ENCODE data around the gene CREB5.
"Not testable (repeated sequence)": the region's sequence is repeated elsewhere in the genome, so short reads cannot be mapped to it uniquely, and the experiment has no call there.

The CREB5 gene

GRCh38 chr7:28582226-28582625 lies 169.9 kb downstream of the CREB5 start:
- DNase-seq (ENCODE audit: low spot score): no peak

GRCh38 chr7:28584235-28584634 lies 171.9 kb downstream of the CREB5 start:
- DNase-seq (ENCODE audit: low spot score): no peak

GRCh38 chr7:28586736-28587135 lies 174.4 kb downstream of the CREB5 start:
- DNase-seq (ENCODE audit: low spot score): no peak

GRCh38 chr7:28587211-28587610 lies 174.9 kb downstream of the CREB5 start:
- DNase-seq (ENCODE audit: low spot score): no peak

- no peak for DNase-seq (ENCODE audit: low spot score)
These were observed 176.3 kb downstream of the CREB5 start for GRCh38 chr7:28588602-28589001.

- no peak for DNase-seq (ENCODE audit: low spot score)
These were observed 178.8 kb downstream of the CREB5 start for GRCh38 chr7:28591041-28591674.

GRCh38 chr7:28591725-28592349 lies 179.5 kb downstream of the CREB5 start:
- DNase-seq (ENCODE audit: low spot score): no peak

GRCh38 chr7:28592861-28593260 lies 180.5 kb downstream of the CREB5 start:
- DNase-seq (ENCODE audit: low spot score): no peak

- no peak for DNase-seq (ENCODE audit: low spot score)
These were observed 182.8 kb downstream of the CREB5 start for GRCh38 chr7:28595076-28595475.

- DNase-seq (ENCODE audit: low spot score): no peak
These were observed 183.5 kb downstream of the CREB5 start for GRCh38 chr7:28595801-28596200.

- no peak for DNase-seq (ENCODE audit: low spot score)
These were observed 184.1 kb downstream of the CREB5 start for GRCh38 chr7:28596245-28596935.

GRCh38 chr7:28597284-28597683 lies 185.0 kb downstream of the CREB5 start:
- DNase-seq (ENCODE audit: low spot score): no peak

GRCh38 chr7:28598037-28598436 lies 185.7 kb downstream of the CREB5 start:
- DNase-seq (ENCODE audit: low spot score): not testable (repeated sequence)

GRCh38 chr7:28598586-28598985 lies 186.3 kb downstream of the CREB5 start:
- no peak for DNase-seq (ENCODE audit: low spot score)

- DNase-seq (ENCODE audit: low spot score): no peak
These were observed 187.1 kb downstream of the CREB5 start for GRCh38 chr7:28599411-28599810.

GRCh38 chr7:28602282-28602681 lies 190.0 kb downstream of the CREB5 start:
- no peak for DNase-seq (ENCODE audit: low spot score)

- no peak for DNase-seq (ENCODE audit: low spot score)
These were observed 193.2 kb downstream of the CREB5 start for GRCh38 chr7:28605427-28606085.

- no peak for DNase-seq (ENCODE audit: low spot score)
These were observed 194.1 kb downstream of the CREB5 start for GRCh38 chr7:28606421-28606820.

GRCh38 chr7:28607855-28608193 lies 195.5 kb downstream of the CREB5 start:
- DNase-seq (ENCODE audit: low spot score): no peak

GRCh38 chr7:28608237-28608656 lies 195.9 kb downstream of the CREB5 start:
- DNase-seq (ENCODE audit: low spot score): no peak

GRCh38 chr7:28608731-28609130 lies 196.4 kb downstream of the CREB5 start:
- DNase-seq (ENCODE audit: low spot score): no peak

GRCh38 chr7:28609608-28610007 lies 197.3 kb downstream of the CREB5 start:
- DNase-seq (ENCODE audit: low spot score): no peak

- not testable (repeated sequence) for DNase-seq (ENCODE audit: low spot score)
These were observed 199.1 kb downstream of the CREB5 start for GRCh38 chr7:28611399-28611897.

Data from RKO (cell line).